ENCODE data around the gene GAB3.

- no peak for TF ChIP-seq POLR2A (IDR thresholded peaks at IDR 0.05; ENCODE audit: low read depth, low read length)
- TF ChIP-seq CTCF (IDR thresholded peaks at IDR 0.05; ENCODE audit: extremely low read depth in 1 of 2, insufficient read depth in 1 of 2, low read depth in 1 of 2, low read length in 2 of 2) = no peak
- no peak for TF ChIP-seq POLR2AphosphoS5 (IDR thresholded peaks at IDR 0.05; ENCODE audit: insufficient read depth, low read depth, low read length)
- no peak for TF ChIP-seq EZH2 (IDR thresholded peaks at IDR 0.05; ENCODE audit: borderline replicate concordance, low read depth, low read length, severe bottlenecking)
These were observed 10.9 kb downstream of the GAB3 start for GRCh38 chrX:154739952-154740465.
